KOPT-K1 (cell line): Measurements from ENCODE around the gene GPC4.

Experiments used
- H3K27ac ChIP-seq: fragments of 200-600 bp; sonication (generic); 2 replicates; pipeline ENCODE4 v1.5.1; 2016; ENCODE audit warnings: antibody characterized with exemption, mild to moderate bottlenecking, low read depth, low read length; ENCODE audit not compliant: poor library complexity, severe bottlenecking
- H3K36me3 ChIP-seq: fragments of 200-600 bp; sonication (generic); 2 replicates; pipeline ENCODE4 v1.5.1; 2017; ENCODE audit warnings: antibody characterized with exemption, mild to moderate bottlenecking, low read length, moderate library complexity; ENCODE audit not compliant: insufficient read depth
- H3K9me3 ChIP-seq: fragments of 200-600 bp; sonication (generic); 2 replicates; pipeline ENCODE4 v1.5.1; 2017; ENCODE audit warnings: antibody characterized with exemption, low read length, mild to moderate bottlenecking; ENCODE audit not compliant: insufficient read depth, poor library complexity, severe bottlenecking

The GPC4 gene

GRCh38 chrX:133415276-133416105 is at the start of gene GPC4:
GPC4 (minus strand) TSS chrX:133415489; CDS start chrX:133414965, 524 bp downstream.
- H3K9me3 ChIP-seq: no peaks in the 10 kb centered on the region
- H3K36me3 ChIP-seq: no peaks in the 10 kb centered on the region
- no peak within 1 kb of the TSS for H3K27ac ChIP-seq

DNA sequence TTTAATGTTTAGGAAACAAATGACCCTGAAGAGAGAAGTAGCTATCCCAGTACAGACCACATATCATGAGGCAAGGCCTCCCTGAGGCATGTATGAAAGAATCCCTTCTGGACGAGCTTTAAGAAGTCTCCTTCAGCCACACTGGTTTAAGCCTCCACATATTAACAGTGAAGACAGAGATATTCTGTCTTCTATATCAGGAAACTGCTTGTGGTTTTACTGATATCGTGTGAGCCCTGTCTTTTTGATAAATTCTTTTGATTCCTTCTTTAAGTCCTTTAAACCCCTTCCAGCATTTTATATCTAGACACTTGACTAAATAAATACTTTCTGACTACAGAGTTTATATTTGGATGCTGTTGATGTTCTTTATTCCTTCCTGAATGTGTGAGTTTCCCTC is 45.9 kb upstream of the GPC4 start:
- H3K27ac ChIP-seq: no peak overlapping the region
- no peaks in the 10 kb centered on the region for H3K9me3 ChIP-seq
- H3K36me3 ChIP-seq: no peaks in the 10 kb centered on the region

DNA sequence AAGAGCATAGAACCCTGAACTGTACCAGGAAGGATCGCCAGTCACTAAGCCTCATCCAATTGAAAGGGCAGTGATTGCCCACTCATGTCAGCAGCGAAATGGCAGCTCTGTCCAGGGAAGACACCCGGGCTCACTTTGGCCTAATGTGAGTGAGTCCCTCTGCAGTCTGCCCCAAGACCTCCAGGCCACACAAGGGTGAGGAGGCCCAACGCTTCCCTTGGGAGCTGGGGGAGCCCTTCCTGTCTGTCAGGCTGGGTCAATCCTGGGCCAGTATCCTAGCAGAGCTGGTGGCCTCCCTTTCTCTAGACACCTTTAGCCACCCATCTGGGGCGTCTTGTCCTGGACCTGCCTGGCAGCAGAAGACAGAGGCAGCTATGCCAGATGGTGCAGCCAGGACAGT is 39.6 kb upstream of the GPC4 start:
- Histone ChIP-seq H3K36me3 (no peaks in the 10 kb centered on the region), H3K9me3 (no peaks in the 10 kb centered on the region), H3K27ac (no peak overlapping the region)

- H3K36me3 ChIP-seq: no peaks in the 10 kb centered on the region
- no peak overlapping the region for H3K27ac ChIP-seq
- H3K9me3 ChIP-seq: no peaks in the 10 kb centered on the region
Measured at GRCh38 chrX:133454491-133454914, 39.2 kb upstream of the GPC4 start.

DNA sequence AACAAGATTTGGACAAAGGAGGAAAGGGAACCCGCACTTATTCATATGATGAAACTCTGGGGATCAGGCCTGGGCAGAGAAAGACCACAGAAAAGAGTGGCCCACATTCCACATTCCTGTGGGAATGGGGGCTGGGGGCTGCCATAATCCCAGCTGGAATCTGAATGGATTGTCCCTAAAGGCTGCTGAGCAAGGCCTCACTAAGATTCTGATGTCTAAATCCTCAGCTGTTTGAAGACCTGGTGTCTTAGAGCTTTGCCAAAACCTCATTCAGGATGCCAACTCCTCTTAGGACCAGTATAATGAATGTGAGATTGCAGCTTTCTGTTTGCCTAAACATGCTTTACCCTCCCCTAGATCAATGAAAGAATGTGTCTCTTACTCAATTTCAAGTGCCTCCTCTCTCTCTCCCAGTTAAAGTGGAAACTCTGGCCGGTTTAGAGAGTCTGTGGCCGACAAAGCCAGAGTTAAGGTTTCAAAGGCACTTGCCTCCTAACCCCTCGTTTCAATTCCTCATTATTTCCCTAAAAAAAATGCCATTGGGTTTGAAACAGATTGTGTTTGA is 33.3 kb upstream of the GPC4 start:
- Histone ChIP-seq H3K9me3 (no peaks in the 10 kb centered on the region), H3K27ac (no peak overlapping the region), H3K36me3 (no peaks in the 10 kb centered on the region)

DNA sequence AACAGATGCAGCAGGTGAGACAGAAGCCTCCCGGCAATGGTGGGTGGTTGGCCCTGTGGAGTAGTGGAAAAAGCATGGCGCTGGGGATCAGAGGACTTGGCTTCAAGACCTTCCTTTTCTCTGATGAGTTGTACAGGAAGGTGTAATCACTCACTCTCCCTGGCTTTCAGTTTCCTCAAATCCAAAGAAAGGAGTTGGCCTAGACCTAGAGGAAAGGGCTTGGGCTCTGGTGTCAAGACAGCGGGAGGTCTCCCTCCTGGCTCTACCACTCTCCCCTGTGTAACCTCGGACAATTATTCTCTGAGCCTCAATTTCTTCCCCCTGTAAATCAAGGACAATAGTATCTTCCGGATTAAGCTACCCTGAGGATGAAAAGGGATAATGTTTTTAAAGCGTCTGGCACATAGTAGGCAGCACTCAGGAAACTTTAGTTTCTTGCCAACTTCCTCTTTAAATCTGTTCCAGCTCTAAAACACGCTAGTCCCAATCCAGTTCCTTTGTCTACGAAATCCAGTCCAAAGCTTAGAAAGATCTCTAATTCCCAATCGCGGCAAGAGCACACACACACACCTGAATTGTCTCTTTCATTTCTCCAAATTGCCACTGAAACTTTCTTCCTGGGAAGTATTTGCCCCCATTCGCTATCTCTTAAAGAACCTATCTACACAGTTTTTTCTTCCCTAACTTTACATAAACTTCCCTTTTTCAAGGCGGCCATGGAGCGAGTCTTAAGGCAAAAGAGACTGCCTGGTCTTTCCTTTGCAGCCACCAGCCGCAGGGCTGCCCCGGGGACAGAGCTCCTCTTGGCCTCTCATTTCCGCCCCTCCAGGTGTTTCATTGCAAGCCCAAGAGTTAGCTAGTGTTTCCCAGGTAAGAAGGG is 29.9 kb upstream of the GPC4 start:
- H3K27ac ChIP-seq: no peak overlapping the region
- no peaks in the 10 kb centered on the region for H3K36me3 ChIP-seq
- H3K9me3 ChIP-seq: no peaks in the 10 kb centered on the region

DNA sequence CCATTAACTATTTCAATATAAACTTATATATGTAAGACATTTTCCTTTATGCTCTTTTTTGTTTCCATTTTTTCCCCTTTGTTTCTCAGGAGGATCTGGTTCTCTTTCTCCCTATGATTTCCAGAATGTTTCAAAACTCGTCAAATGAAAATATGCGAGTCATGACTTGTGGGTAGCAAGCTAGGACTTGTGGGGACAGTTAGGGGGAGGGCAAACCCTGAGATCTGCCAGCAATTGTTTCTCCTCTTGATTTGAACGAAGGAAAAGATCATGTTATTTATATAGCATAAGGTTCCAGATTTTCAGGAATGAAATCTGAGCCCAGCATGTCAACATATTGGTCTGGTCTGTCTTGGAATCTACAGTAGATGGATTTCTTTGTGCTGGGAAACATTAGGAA is 28.9 kb upstream of the GPC4 start:
- Histone ChIP-seq H3K27ac (no peak overlapping the region), H3K36me3 (no peaks in the 10 kb centered on the region)

DNA sequence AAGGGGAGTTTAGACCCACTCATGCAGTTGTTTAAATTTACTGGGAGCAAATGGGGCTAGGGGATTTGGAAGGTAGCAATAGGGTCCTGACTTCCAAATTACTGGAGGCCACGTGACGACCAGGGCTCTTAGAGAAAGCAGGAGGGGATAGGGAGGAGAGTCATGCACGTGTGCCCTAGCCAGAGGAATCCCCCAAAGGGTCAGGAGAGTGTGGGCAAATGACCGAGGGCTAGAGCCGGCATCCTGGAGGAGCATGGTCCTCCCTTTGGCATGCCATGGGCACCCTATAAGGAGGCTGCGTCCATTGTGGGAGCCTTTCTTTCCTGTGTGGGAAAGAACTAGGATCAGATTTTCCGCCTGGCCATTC is 25.5 kb upstream of the GPC4 start:
- H3K9me3 ChIP-seq: no peaks in the 10 kb centered on the region
- no peak overlapping the region for H3K27ac ChIP-seq
- H3K36me3 ChIP-seq: no peaks in the 10 kb centered on the region

More for the DNA sequence above, 28.9 kb upstream of the GPC4 start:
- H3K9me3 ChIP-seq: no peaks in the 10 kb centered on the region

- Histone ChIP-seq H3K36me3 (no peaks in the 10 kb centered on the region), H3K27ac (no peak overlapping the region), H3K9me3 (no peaks in the 10 kb centered on the region)
Measured at GRCh38 chrX:133440081-133440796, 24.9 kb upstream of the GPC4 start.

DNA sequence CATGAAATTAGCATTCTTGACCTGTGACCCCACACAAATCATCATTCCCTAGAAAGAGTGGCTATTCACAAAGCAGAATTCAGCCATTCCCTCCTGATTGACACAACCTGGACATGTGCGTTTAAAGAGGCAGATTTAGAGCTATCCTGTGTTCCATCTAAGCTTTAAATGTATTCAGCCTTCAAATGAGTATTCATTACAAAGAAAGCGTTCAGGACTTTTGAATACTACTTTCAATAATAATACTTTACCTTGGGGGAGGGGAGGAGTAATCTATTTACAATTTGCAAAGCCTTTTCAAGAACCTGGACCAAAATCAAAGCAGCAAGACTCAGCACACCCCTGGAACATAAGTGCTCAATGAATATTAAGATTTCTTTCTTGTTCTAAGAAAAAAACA is 22.5 kb upstream of the GPC4 start:
- Histone ChIP-seq H3K27ac (no peak overlapping the region), H3K36me3 (no peaks in the 10 kb centered on the region), H3K9me3 (no peaks in the 10 kb centered on the region)

DNA sequence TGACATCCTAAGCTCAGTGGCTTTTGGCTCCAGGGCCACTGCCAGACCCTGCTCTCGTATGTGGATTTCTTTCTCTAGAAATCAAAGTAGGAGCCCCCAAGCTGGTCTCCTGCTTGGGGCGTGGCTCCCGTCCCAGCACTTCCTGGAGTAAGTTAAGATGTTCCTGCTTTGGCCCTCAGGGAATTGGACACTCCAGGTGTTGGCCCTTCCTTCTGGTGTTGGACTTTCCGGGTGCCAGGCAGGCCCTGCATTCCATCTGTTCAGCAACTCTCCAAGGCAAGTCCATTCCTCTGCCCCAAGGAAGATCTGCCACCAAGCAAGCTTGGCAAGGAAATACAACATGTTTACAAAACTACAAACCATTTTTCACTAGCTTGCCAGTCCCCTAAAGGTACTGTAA is 22.1 kb upstream of the GPC4 start:
- Histone ChIP-seq H3K9me3 (no peaks in the 10 kb centered on the region), H3K27ac (no peak overlapping the region), H3K36me3 (no peaks in the 10 kb centered on the region)

DNA sequence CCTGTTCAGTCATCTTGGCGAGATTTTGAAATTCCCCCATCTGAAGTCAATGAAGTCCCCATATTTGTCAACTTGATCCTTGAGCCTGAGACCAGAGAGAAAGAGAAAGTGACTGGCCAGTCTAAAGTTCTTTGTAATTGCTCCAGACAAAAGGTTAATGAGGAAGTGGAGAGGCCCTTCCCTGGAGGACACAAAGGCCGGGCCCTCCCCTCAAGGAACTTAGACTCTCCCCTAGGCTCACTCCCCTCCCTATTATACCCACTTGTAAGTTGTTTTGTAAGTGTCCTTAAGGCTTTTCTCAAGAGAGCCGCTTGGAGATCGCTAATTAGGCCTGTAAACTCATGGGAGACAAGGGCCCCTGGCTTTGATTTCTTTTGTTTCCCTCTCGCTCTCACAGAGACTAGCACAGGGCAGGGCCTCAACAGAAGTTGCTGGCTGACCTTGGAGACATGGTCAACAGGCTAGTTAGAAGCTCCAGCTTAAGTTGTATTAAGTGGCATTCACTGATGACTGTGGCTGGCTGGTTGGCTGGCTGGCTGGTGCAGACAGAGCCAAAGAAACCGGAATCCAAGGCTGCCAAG is 20.3 kb upstream of the GPC4 start:
- no peaks in the 10 kb centered on the region for H3K36me3 ChIP-seq
- no peak overlapping the region for H3K27ac ChIP-seq
- H3K9me3 ChIP-seq: no peaks in the 10 kb centered on the region

DNA sequence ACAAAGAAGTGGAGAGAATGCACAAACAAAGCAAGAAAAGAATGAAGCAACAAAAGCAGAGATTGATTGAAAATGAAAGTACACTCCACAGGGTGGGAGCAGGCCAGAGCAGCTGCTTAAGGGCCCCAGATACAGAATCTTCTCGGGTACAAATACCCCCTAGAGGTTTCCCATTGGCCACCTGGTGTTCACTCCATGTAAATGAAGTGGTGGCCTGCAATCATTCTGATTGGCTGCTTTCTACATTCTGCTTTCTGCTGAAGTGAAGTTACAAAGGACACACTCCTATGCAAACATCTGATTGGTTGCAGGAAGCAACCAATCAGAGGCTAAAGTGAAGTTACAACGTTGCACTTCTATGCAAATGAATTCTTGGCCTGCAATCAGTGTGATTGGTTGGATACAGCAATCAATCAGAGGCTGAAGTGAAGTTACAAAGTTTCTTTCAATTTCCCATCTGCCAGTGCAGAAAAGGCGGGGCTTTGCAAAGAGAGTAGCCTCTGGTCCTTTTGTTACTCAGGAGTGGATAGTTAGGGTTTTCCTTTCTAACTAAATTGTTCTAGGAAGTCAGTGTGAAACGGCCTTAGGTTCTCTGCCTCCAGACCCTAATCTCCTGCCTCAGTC is 19.0 kb upstream of the GPC4 start:
- Histone ChIP-seq H3K9me3 (no peaks in the 10 kb centered on the region), H3K27ac (no peak overlapping the region), H3K36me3 (no peaks in the 10 kb centered on the region)

DNA sequence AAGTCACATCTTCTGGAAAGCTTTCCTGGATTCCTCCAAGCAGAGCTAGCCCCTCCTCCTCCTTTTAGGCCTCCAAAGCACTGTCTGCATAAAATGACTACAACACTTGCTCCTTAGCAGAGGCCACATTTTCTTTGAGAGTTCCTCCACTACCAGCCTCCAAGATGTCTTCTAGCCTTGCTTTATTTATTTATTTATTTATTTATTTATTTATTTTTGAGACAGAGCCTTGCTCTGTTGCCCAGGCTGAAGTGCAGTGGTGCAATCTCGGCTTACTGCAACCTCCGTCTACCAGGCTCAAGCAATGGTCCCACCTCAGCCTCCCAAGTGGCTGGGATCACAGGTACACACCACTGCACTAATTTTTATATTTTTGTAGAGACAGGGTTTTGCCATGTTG is 4.6 kb upstream of the GPC4 start:
- no peaks in the 10 kb centered on the region for H3K9me3 ChIP-seq
- H3K27ac ChIP-seq: no peak overlapping the region
- H3K36me3 ChIP-seq: no peaks in the 10 kb centered on the region
